ENCODE measurements around the gene TRMT5.

TRMT5 gene

DNA sequence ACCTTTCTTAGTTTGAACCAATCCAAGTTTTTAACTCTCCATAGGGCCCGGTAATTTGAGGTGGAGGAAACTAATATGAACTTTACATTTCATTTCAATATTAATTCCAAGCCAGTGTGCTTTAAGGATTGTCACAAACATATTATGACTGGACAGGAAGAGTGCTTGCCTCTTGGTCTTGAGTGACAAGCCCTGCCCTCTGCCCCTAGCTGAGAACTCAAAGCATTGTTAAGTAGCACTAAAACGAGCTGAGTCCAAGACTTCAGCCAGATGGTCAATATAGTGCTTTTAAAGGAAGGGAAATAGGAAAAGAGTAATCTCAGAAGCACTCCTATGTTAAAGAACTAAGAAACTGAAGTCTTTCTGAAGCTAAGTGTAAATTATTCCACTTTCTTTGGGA is 17.1 kb downstream of the TRMT5 start:
- no peak for DNase-seq

- DNase-seq = no peak
Measured at GRCh38 chr14:60958146-60958545, 22.7 kb downstream of the TRMT5 start.

- DNase-seq = no peak
Measured at GRCh38 chr14:60956632-60957031, 24.2 kb downstream of the TRMT5 start.

- no peak for DNase-seq
Measured at GRCh38 chr14:60956202-60956601, 24.7 kb downstream of the TRMT5 start.

DNA sequence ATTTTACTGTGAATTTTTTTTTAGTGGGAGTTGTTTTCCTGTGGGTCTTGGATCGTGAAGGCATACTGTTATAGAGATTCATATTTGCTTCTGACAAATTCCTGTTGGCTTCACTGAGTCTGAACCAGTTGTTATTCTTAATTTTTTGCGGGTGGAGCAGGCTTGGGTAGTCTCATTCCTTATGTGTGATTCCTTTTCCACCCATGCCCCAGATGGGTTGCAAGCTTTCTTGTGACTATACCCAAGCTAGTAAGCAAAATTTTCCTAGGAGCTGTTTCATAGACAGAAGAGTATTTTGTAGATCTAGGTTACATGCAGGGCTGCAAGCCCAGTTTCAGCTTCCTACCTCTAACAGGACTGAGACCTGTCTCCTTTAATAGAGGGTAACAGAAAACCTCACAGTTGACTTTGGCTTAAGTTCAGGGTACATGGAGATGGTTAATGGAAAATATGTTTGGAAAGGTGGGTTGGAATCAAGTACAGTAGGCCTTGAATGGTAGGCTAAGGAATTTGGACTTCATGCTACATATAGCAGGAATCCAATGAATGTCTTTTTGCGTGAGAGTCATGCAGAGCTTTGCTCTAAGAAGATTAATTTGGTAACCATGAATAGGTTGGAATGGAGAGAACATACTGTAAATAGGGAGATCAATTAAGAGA is 29.0 kb downstream of the TRMT5 start:
- no peak for DNase-seq

DNA sequence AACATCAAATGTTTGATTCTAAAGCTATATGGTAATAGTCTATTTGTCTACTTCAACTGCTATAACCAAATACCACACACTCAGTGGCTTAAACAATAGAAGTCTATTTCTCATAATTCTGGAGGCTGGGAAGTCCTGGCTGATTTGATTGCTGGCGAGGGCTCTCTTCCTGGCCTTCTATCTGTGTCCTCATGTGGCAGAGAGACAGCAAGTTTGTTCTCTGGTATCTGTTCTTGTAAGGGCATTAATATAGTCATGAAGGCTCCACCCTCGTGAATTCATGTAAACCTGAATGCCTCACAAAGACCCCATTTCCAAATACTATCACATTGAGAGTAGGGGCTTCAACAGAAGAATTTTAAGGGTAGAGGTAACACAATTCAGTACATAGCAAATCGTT is 34.1 kb downstream of the TRMT5 start:
- no peak for DNase-seq

- no peak for DNase-seq
Measured at GRCh38 chr14:60945984-60946383, 34.9 kb downstream of the TRMT5 start.

DNA sequence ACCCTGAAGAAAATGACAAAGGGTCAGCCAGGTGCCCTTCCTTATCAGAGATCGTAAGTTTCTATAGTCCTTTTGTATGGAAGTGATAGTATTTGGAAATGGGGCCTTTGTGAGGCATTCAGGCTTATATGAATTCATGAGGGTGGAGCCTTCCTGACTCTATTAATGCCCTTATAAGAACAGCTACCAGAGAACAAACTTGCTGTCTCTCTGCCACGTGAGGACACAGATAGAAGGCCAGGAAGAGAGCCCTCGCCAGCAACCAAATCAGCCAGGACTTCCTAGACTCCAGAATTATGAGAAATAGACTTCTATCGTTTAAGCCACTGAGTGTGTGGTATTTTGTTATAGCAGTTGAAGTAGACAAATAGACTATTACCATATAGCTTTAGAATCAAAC is 36.7 kb downstream of the TRMT5 start:
- DNase-seq = no peak

DNA sequence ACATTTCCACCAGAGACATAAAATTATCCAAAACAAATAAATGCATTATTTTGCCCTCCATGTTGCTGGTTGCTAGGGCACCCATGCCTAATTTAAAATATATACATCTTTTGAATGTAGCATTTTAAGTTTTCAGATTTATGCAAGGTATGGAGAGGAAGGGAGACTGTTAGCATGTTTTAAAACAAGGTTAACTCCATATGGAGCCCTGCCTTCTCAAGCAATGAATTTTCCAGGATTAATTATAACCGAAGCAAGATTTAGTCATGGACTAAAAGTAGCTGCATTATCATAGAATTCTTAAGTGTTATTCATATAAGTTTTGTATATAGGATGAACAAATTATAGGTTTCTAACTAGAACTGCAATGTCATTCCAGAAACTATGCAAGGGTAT is 37.2 kb downstream of the TRMT5 start:
- no peak for DNase-seq

DNA sequence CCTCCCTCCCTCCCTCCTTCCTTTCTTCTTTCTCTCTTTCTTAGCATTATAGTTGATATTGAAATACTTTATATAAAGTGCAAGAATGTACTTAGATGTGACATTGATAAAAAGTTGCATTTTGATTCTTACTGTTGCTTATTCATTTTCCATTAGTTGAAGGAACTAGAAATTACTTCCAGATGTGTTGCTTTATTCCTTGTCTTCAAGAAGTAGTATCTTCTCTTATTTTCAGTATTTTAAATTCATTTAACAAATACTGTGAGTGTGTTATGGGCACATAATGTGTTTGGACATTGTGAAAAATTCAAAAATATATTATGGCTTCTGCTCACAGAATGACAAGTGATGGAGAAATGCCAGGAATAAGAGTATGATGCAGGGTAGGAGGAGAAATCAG is 45.6 kb downstream of the TRMT5 start:
- no peak for DNase-seq

DNA sequence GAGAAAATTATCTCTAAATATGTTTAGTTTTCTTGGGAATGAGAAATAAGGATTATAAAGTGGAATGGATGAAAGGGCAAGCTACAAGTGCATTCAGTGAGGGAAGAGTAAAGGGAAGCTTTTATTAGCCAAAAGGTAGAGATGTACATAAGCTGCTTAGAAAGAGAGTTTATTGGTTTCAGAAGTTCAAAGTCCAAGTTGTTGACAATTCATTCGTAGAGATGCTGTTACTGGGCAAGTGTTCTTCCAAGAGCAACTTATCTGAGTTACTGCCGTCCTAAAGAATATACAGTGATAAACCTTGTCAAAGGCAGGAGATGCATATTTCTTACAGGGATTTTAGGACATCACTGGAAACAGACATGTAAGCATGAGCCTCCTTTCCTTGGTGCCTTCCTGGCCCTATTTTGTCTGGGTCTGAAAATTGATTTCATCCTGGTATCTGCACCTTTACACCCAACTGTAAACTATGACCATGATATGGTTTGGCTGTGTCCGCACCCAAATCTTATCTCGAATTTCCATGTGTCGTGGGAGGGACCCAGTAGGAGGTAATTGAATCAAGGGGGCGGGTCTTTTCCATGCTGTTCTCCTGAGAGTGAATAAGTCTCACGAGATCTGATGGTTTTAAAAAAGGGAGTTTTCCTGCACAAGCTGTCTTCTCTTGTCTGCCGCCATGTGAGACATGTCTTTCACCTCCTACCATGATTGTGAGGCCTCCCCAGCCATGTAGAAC is 46.8 kb downstream of the TRMT5 start:
- DNase-seq = no peak

DNA sequence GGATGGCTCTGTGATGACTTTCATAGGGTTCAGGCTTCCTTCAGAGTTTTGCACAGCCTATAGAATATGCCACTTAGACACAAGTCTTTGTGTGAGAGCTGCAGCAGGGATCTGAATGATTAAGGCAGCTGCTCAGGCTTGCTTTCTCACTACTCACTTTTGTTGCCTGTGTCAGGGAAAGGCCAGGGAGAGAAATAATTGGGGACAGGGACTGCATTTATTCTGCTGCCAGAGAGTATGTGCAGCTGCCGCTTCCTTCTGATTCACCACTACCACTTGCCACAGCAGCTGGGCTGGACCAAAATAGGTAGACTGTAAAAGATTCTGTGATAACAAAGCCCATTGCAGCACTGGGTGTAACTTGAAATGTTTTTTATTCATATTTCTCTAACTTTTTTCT is 49.7 kb downstream of the TRMT5 start:
- DNase-seq = no peak

GRCh38 chr14:60926002-60926401 is 54.9 kb downstream of the TRMT5 start:
- DNase-seq = no peak

DNA sequence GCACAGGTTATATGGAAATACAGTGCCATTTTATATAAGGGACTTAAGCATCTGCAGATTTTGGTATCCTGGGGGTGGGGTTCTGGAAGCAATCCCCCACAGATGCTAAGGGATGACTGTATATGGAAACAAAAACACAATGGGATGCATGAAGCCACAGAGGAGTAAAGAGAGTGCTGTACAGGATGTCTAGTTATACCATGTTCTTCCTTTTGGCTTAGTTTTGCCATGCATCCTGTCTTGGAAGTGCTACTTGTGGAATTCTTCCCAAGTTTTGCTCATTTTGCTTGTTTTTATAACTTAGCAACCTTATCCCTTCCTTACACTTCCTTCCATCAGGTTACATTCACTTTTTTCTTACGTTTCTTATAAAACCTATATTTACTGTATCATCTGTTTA is 55.6 kb downstream of the TRMT5 start:
- DNase-seq = no peak

DNA sequence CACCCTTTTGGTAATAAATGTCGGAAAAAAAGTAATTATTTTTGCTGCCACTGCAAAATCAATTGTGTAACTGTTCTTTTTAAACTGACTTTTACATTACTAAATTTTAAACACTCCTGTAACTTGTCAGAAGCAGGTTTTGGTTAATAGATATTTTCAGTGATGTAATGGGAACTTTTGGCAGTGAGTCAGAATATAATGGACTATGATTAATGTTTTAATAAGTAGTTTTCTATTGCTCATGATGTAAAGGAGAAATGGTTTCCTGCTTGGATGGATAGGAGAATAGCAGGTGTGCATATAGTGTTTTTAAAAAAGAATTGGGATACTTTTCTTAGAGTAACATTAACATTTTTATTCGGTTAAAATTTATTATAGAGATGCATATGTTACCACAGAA is 58.8 kb downstream of the TRMT5 start:
- peak; percentile 51 for DNase-seq
